Activated CD8-positive, alpha-beta memory T cell treated with anti-CD3 and anti-CD28 coated beads for 1 hour (primary cell): ENCODE data around the gene GPD1.

Source experiments
- DNase-seq, 2 donors: peaks; one replicate each; pipeline ENCODE4 v3.0.0-alpha.2; 2020; ENCODE audit warnings: low read depth in 1 of 2; ENCODE audit errors: extremely low read depth in 1 of 2

The GPD1 gene

GRCh38 chr12:50099302-50100008 is 4.4 kb upstream of the GPD1 start:
- no peak for DNase-seq

- DNase-seq = no peak
These were observed 3.2 kb upstream of the GPD1 start for GRCh38 chr12:50100561-50100960.

GRCh38 chr12:50101663-50102062 is 2.1 kb upstream of the GPD1 start:
- DNase-seq = no peak

- no peak for DNase-seq
These were observed 1.7 kb upstream of the GPD1 start for GRCh38 chr12:50102131-50102531.

- no peak for DNase-seq
These were observed 1.0 kb upstream of the GPD1 start for GRCh38 chr12:50102646-50103309.

GRCh38 chr12:50103351-50103750 is 457 bp upstream of the GPD1 start:
- no peak for DNase-seq

- DNase-seq = no peak
These were observed 884 bp downstream of the GPD1 start for GRCh38 chr12:50104417-50105366.

GRCh38 chr12:50105913-50106450 is 2.2 kb downstream of the GPD1 start:
- no peak for DNase-seq

GRCh38 chr12:50106907-50107306 is 3.1 kb downstream of the GPD1 start:
- DNase-seq = no peak

GRCh38 chr12:50107416-50108268 is 3.8 kb downstream of the GPD1 start:
- no peak for DNase-seq

GRCh38 chr12:50109319-50109718 is 5.5 kb downstream of the GPD1 start:
- DNase-seq = no peak

GRCh38 chr12:50110127-50110761 is 6.4 kb downstream of the GPD1 start:
- DNase-seq = no peak

GRCh38 chr12:50110762-50111351 is 7.0 kb downstream of the GPD1 start:
- no peak for DNase-seq

- DNase-seq = no peak
These were observed 7.5 kb downstream of the GPD1 start for GRCh38 chr12:50111395-50111692.

- DNase-seq = peak; percentile 98
These were observed 8.1 kb downstream of the GPD1 start, which contains the start of gene COX14 for GRCh38 chr12:50111693-50112455. Gene COX14 (plus strand): TSS chr12:50112236. CDS start chr12:50120044, 7,808 bp downstream.

- DNase-seq = no peak
These were observed 8.8 kb downstream of the GPD1 start for GRCh38 chr12:50112456-50113218.

GRCh38 chr12:50117057-50117622 is 13.3 kb downstream of the GPD1 start:
- no peak for DNase-seq

GRCh38 chr12:50119387-50119786 is 15.6 kb downstream of the GPD1 start:
- no peak for DNase-seq
